ENCODE results near the gene PIP5K1B.

DNA sequence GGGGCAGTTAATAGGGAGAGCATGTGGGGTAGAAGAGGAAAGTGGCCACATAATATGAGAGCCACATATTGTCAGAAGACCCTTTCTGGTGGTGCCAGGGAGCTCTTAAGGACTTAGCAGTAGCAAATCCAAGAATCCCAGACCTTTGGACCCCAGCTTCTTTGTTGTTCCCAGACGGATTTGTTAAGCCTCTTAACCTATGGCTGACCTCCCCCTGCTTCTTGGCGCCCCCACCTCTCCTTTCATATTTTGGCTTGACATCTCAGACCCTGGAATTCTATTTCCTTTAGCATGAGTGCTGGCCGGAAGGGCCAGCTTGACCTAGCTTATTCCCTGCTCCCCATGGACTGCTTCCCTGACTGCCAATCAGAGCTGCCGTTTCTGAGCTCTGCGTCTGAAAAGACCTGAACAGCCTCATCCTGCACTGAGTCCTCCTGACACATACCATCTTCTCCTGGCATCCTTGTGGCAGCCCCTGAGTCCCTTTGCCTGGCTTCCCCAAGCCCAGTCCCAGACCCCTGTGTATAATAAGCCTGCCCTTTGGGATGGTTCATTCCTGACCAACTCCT is 192.6 kb downstream of the PIP5K1B start:
- TF ChIP-seq, protein P1, sequence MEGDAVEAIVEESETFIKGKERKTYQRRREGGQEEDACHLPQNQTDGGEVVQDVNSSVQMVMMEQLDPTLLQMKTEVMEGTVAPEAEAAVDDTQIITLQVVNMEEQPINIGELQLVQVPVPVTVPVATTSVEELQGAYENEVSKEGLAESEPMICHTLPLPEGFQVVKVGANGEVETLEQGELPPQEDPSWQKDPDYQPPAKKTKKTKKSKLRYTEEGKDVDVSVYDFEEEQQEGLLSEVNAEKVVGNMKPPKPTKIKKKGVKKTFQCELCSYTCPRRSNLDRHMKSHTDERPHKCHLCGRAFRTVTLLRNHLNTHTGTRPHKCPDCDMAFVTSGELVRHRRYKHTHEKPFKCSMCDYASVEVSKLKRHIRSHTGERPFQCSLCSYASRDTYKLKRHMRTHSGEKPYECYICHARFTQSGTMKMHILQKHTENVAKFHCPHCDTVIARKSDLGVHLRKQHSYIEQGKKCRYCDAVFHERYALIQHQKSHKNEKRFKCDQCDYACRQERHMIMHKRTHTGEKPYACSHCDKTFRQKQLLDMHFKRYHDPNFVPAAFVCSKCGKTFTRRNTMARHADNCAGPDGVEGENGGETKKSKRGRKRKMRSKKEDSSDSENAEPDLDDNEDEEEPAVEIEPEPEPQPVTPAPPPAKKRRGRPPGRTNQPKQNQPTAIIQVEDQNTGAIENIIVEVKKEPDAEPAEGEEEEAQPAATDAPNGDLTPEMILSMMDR (IDR thresholded peaks at IDR 0.05; ENCODE audit: extremely low read depth in 1 of 2, insufficient read depth in 1 of 2, low read depth in 1 of 2, low read length in 2 of 2) = no peak
- TF ChIP-seq, protein P2, sequence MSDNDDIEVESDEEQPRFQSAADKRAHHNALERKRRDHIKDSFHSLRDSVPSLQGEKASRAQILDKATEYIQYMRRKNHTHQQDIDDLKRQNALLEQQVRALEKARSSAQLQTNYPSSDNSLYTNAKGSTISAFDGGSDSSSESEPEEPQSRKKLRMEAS (IDR thresholded peaks at IDR 0.05; ENCODE audit: insufficient read depth, insufficient read length) = no peak
- TF ChIP-seq POLR2A (IDR thresholded peaks at IDR 0.05; ENCODE audit: low read depth, low read length) = no peak
- no peak for TF ChIP-seq EZH2 (IDR thresholded peaks at IDR 0.05; ENCODE audit: borderline replicate concordance, low read depth, low read length, severe bottlenecking)
- no peak for TF ChIP-seq MYC (IDR thresholded peaks at IDR 0.05; ENCODE audit: low read depth, low read length)
- no peak for TF ChIP-seq GATA2 (IDR thresholded peaks at IDR 0.05; ENCODE audit: insufficient read depth, insufficient read length, low read depth, low read length)
- TF ChIP-seq POLR2AphosphoS5 (IDR thresholded peaks at IDR 0.05; ENCODE audit: insufficient read depth, low read depth, low read length) = no peak
- TF ChIP-seq FOS (IDR thresholded peaks at IDR 0.05; ENCODE audit: borderline replicate concordance, insufficient read depth, low read length) = no peak
